Cardiac fibroblast (primary cell): ENCODE data around the gene SNTG2.

Experiments used
- DNase-seq, 2 donors: peaks; one replicate each; pipeline versions ENCODE4 v3.0.0 to v3.0.0-alpha.2; 2010; ENCODE audit warnings: low read depth in 2 of 2
- H3K4me3 ChIP-seq, 2 donors: replicated peaks in 1 of 2; 1 replicate in 1 of 2; 2 replicates in 1 of 2; pipeline ENCODE4 v1.5.1; 2011; ENCODE audit warnings: low read depth in 2 of 2, low read length in 2 of 2, mild to moderate bottlenecking in 2 of 2, moderate library complexity in 1 of 2
- CTCF ChIP-seq: IDR thresholded peaks from one replicate; pipeline ENCODE4 v1.5.1; 2011; ENCODE audit warnings: low read depth, mild to moderate bottlenecking, low read length, inconsistent platforms

Gene SNTG2

GRCh38 chr2:1115843-1116539 lies 165.3 kb downstream of the SNTG2 start:
- H3K4me3 ChIP-seq, result no peak overlapping the region
- no peak for TF ChIP-seq CTCF
- DNase-seq, result no peak

- no peak overlapping the region for H3K4me3 ChIP-seq
- TF ChIP-seq CTCF, result no peak
- DNase-seq, result no peak
These were observed 166.9 kb downstream of the SNTG2 start for GRCh38 chr2:1117569-1117968.

- H3K4me3 ChIP-seq, result no peak overlapping the region
- TF ChIP-seq CTCF, result no peak
- DNase-seq, result no peak
These were observed 174.6 kb downstream of the SNTG2 start for GRCh38 chr2:1125217-1125616.

- no peak for DNase-seq
- no peak for TF ChIP-seq CTCF
- no peak overlapping the region for H3K4me3 ChIP-seq
These were observed 175.2 kb downstream of the SNTG2 start for GRCh38 chr2:1125633-1126370.

GRCh38 chr2:1129982-1130381 lies 179.3 kb downstream of the SNTG2 start:
- no peak for TF ChIP-seq CTCF
- no peak overlapping the region for H3K4me3 ChIP-seq
- no peak for DNase-seq

- no peak overlapping the region for H3K4me3 ChIP-seq
- no peak for TF ChIP-seq CTCF
- no peak for DNase-seq
These were observed 180.3 kb downstream of the SNTG2 start for GRCh38 chr2:1130922-1131321.
